SK-N-SH (cell line): Measurements from ENCODE around the gene HSPB7. TPM values are rescaled to one million over a fixed set of nuclear protein-coding genes. Genes with fewer than 3 reads are reported as not detected.

Experiments
- CTCF ChIA-PET: fragments of 300-600, 350-600 bp; formaldehyde crosslinking; extraction: SDS; loops from one replicate; lab custom pipeline; 2021; lab: Yijun Ruan, JAX
- POLR2A ChIA-PET: fragments of 350-600 bp; sonication (Branson Sonifier 250); formaldehyde crosslinking; extraction: SDS; loops from one replicate; lab custom pipeline; 2020; ENCODE audit warnings: antibody characterized with exemption, inconsistent platforms; lab: Yijun Ruan, JAX
- DNase-seq: peaks from one replicate; pipeline ENCODE4 v3.0.0; 2012
- H2AFZ ChIP-seq: fragments of 200-600 bp; sonication (generic); 2 replicates; pipeline ENCODE4 v1.8.1; 2016; ENCODE audit warnings: antibody characterized with exemption, mild to moderate bottlenecking, low read depth
- H3F3A ChIP-seq: fragments of 200-600 bp; sonication (generic); replicated peaks from 2 replicates; pipeline ENCODE3; 2016; ENCODE audit warnings: antibody characterized with exemption, mild to moderate bottlenecking; ENCODE audit not compliant: insufficient read depth
- H3K27ac ChIP-seq, 2 experiments: fragments of 200-500 bp in 1 of 2; fragments of 200-600 bp in 1 of 2; sonication (Bioruptor generic) in 1 of 2; sonication (generic), shearing (Covaris generic) in 1 of 2; 2 replicates each; pipeline versions ENCODE4 v1.5.1 to v1.6.1; 2014 to 2016; ENCODE audit warnings: low read depth in 2 of 2, inconsistent platforms in 1 of 2, low read length in 1 of 2, mild to moderate bottlenecking in 1 of 2, mixed read lengths in 1 of 2
- H3K27me3 ChIP-seq: fragments of 200-600 bp; sonication (generic), shearing (Covaris generic); 2 replicates; pipeline ENCODE4 v1.6.1; 2016; ENCODE audit warnings: mixed run types; ENCODE audit not compliant: insufficient read depth
- H3K36me3 ChIP-seq, 2 experiments: fragments of 200-500 bp in 1 of 2; fragments of 200-600 bp in 1 of 2; sonication (Bioruptor generic) in 1 of 2; sonication (generic) in 1 of 2; replicated peaks in 1 of 2; 2 replicates each; pipeline versions ENCODE3 to v1.5.1; 2014 to 2016; ENCODE audit warnings: low read length in 1 of 2, mild to moderate bottlenecking in 1 of 2; ENCODE audit not compliant: insufficient read depth in 2 of 2, control insufficient read depth in 1 of 2
- H3K4me1 ChIP-seq, 2 experiments: fragments of 200-500 bp in 1 of 2; fragments of 200-600 bp in 1 of 2; sonication (Bioruptor generic) in 1 of 2; sonication (generic), shearing (Covaris generic) in 1 of 2; 2 replicates each; pipeline versions ENCODE4 v1.5.1 to v1.6.1; 2014 to 2016; ENCODE audit warnings: low read depth in 1 of 2, low read length in 1 of 2, mixed run types in 1 of 2; ENCODE audit not compliant: insufficient read depth in 2 of 2, control insufficient read depth in 1 of 2
- H3K4me2 ChIP-seq: fragments of 200-600 bp; sonication (generic), shearing (Covaris generic); 2 replicates; pipeline ENCODE4 v1.6.1; 2017; ENCODE audit warnings: mixed run types
- H3K4me3 ChIP-seq, 2 experiments: fragments of 200-500 bp in 1 of 2; fragments of 200-600 bp in 1 of 2; sonication (Bioruptor generic) in 1 of 2; sonication (generic), shearing (Covaris generic) in 1 of 2; 2 replicates each; pipeline versions ENCODE4 v1.5.1 to v1.8.1; 2014 to 2016; ENCODE audit warnings: low read depth in 2 of 2, inconsistent platforms in 1 of 2, low read length in 1 of 2, mild to moderate bottlenecking in 1 of 2, mixed read lengths in 1 of 2, moderate library complexity in 1 of 2
- H3K79me2 ChIP-seq: fragments of 200-600 bp; sonication (generic); 2 replicates; pipeline ENCODE4 v1.8.1; 2017; ENCODE audit warnings: mild to moderate bottlenecking; ENCODE audit not compliant: insufficient read depth
- H3K9ac ChIP-seq: fragments of 200-600 bp; sonication (generic); 2 replicates; pipeline ENCODE4 v1.6.1; 2017; ENCODE audit warnings: mixed run types
- H3K9me2 ChIP-seq: fragments of 200-600 bp; sonication (generic); 2 replicates; pipeline ENCODE4 v1.6.1; 2017; ENCODE audit warnings: mixed run types
- H3K9me3 ChIP-seq: fragments of 200-600 bp; sonication (generic); 2 replicates; pipeline ENCODE4 v1.6.1; 2017; ENCODE audit warnings: mixed run types, mild to moderate bottlenecking, moderate library complexity
- H4K20me1 ChIP-seq: fragments of 200-600 bp; sonication (generic); 2 replicates; pipeline ENCODE4 v1.6.1; 2017; ENCODE audit warnings: mild to moderate bottlenecking, mixed run types; ENCODE audit not compliant: insufficient read depth
- CHD2 ChIP-seq: fragments of 150-350 bp; IDR thresholded peaks from 2 replicates; pipeline ENCODE4 v1.6.1; 2018; ENCODE audit warnings: low read length; ENCODE audit not compliant: partially characterized antibody
- ELF1 ChIP-seq: IDR thresholded peaks from 2 replicates; pipeline ENCODE4 v1.4.0; 2012
- EP300 ChIP-seq, 2 experiments: IDR thresholded peaks; 2 replicates each; pipeline versions ENCODE4 v1.4.0 to v1.6.1; 2012; ENCODE audit warnings: borderline replicate concordance in 1 of 2, low read depth in 1 of 2, low read length in 1 of 2
- EZH2phosphoT487 ChIP-seq: fragments of 200-600 bp; sonication (generic); IDR thresholded peaks from 2 replicates; pipeline ENCODE4 v1.6.1; 2017; ENCODE audit warnings: low read depth, mixed run types, mild to moderate bottlenecking, antibody characterized with exemption, moderate library complexity, borderline replicate concordance
- FOSL2 ChIP-seq: IDR thresholded peaks from 2 replicates; pipeline ENCODE4 v1.4.0; 2012; ENCODE audit warnings: low read depth, mild to moderate bottlenecking, moderate library complexity, borderline replicate concordance
- FOXJ3 ChIP-seq: sonication (generic); formaldehyde crosslinking; IDR thresholded peaks from 2 replicates; pipeline ENCODE4 v1.5.1; 2020; ENCODE audit warnings: mild to moderate bottlenecking, missing genetic modification reagents
- FOXM1 ChIP-seq: IDR thresholded peaks from 2 replicates; pipeline ENCODE4 v1.4.0; 2012; ENCODE audit warnings: low read depth, mild to moderate bottlenecking
- GATA2 ChIP-seq: sonication (generic); formaldehyde crosslinking; IDR thresholded peaks from 2 replicates; pipeline ENCODE4 v1.5.0; 2020; ENCODE audit warnings: mild to moderate bottlenecking, missing genetic modification reagents
- MEF2A ChIP-seq: IDR thresholded peaks from 2 replicates; pipeline ENCODE4 v1.4.0; 2012; ENCODE audit warnings: low read depth, borderline replicate concordance
- MXI1 ChIP-seq: IDR thresholded peaks from 2 replicates; pipeline ENCODE4 v1.6.1; 2012; ENCODE audit warnings: mild to moderate bottlenecking, low read depth, low read length, improper control_type of control experiment
- NFIC ChIP-seq: IDR thresholded peaks from 2 replicates; pipeline ENCODE4 v1.4.0; 2012; ENCODE audit warnings: borderline replicate concordance
- NRF1 ChIP-seq: IDR thresholded peaks from 2 replicates; pipeline ENCODE4 v1.6.1; 2012; ENCODE audit warnings: low read depth, mild to moderate bottlenecking, low read length
- RAD21 ChIP-seq: IDR thresholded peaks from 2 replicates; pipeline ENCODE4 v1.6.1; 2012; ENCODE audit warnings: mild to moderate bottlenecking, low read length
- RXRA ChIP-seq: IDR thresholded peaks from 2 replicates; pipeline ENCODE4 v1.4.0; 2012; ENCODE audit warnings: low read depth, mild to moderate bottlenecking, borderline replicate concordance
- SIN3A ChIP-seq: IDR thresholded peaks from 2 replicates; pipeline ENCODE4 v1.6.1; 2012; ENCODE audit warnings: low read depth, mild to moderate bottlenecking, low read length, moderate library complexity, borderline replicate concordance
- SMC3 ChIP-seq: IDR thresholded peaks from 2 replicates; pipeline ENCODE4 v1.6.1; 2012; ENCODE audit warnings: low read depth, low read length, improper control_type of control experiment
- TAF1 ChIP-seq: IDR thresholded peaks from 2 replicates; pipeline ENCODE4 v1.6.1; 2012; ENCODE audit warnings: low read depth, mild to moderate bottlenecking, low read length, moderate library complexity, borderline replicate concordance
- TCF12 ChIP-seq: IDR thresholded peaks from 2 replicates; pipeline ENCODE4 v1.4.0; 2012
- WGBS: methylation state at CpG from one replicate; pipeline ENCODE4 v1.1.6; 2017; ENCODE audit warnings: low lambda C conversion rate; 5-methylcytosine and 5-hydroxymethylcytosine counted together
- polyA plus RNA-seq, 3 experiments: library from polyadenylated mRNA; depleted of rRNA; stranded (reverse); fragments of >200 nt; gene quantifications; 2 replicates each; pipeline ENCODE4 v1.2.3, GENCODE V29; 2012
- TF ChIP-seq, protein P1 (sequence below): IDR thresholded peaks from 2 replicates; pipeline ENCODE4 v1.6.1; 2012; ENCODE audit warnings: mild to moderate bottlenecking, low read depth, low read length, moderate library complexity
- TF ChIP-seq, protein P2 (sequence below): IDR thresholded peaks from 2 replicates; pipeline ENCODE4; 2012
- TF ChIP-seq, protein P3 (sequence below): IDR thresholded peaks from 2 replicates; pipeline ENCODE4 v1.4.0; 2012; ENCODE audit warnings: low read depth
- TF ChIP-seq, protein P4 (sequence below): fragments of 150-350 bp; IDR thresholded peaks from 2 replicates; pipeline ENCODE4 v1.6.1; 2016; ENCODE audit warnings: mild to moderate bottlenecking, low read depth, low read length

Gene HSPB7
- polyA plus RNA-seq, 1 of the 3 experiments (the other 2 are of a cell fraction), result 0.05 TPM

DNA sequence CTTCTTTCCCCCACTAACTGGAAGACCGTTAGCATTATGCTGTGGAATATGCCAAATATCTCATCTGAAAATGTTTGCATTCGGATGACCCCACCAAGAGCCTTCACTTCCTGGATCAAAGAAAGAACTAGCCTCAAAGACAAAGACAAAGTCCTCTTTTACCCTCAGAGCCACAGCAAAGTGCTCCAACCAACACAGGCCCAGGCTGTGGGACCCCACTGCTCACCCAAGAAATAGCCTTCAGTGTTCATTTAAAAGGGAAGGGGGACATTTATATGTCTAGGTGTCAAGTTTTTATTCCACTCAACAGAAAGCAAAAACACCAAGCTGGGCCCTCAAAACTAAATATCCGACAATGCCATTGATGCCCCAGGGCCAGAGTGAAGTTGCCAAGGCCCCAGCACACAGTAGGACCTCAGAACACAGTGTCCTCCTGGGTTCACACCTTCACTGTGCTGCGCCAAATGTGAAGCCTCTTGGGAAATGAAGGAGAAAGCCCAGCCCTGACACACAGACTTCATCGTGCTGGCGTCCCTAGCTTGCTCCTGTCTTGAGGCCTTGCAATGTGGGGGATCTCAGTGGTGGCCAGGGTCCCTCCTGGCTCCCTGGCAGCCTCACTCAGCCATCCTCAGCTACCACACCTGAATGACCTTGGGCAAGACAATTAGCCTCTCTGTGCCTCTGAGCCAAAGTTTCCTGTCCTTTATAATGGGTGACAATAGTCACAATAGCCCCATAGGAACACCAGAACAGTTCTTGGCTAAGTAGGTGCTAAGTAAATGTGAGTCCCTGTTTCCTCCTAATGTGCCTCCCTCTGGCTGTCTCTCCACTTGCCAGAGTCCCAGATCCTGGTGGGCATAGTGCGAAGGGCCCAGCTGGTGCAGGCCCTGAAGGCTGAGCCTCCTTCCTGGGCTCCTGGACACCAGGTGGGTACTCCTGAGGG, 37.0 kb upstream of the HSPB7 start:
- CTCF ChIA-PET, result interaction anchor here (0.6 to 4.6 kb wide), 20 partner anchors 8 to 263 kb away, joined by 3 to 58 read pairs (median 7); partner anchors contain the start of genes FAM131C and HSPB7
- H3F3A ChIP-seq, result no peaks in the 10 kb centered on the region

DNA sequence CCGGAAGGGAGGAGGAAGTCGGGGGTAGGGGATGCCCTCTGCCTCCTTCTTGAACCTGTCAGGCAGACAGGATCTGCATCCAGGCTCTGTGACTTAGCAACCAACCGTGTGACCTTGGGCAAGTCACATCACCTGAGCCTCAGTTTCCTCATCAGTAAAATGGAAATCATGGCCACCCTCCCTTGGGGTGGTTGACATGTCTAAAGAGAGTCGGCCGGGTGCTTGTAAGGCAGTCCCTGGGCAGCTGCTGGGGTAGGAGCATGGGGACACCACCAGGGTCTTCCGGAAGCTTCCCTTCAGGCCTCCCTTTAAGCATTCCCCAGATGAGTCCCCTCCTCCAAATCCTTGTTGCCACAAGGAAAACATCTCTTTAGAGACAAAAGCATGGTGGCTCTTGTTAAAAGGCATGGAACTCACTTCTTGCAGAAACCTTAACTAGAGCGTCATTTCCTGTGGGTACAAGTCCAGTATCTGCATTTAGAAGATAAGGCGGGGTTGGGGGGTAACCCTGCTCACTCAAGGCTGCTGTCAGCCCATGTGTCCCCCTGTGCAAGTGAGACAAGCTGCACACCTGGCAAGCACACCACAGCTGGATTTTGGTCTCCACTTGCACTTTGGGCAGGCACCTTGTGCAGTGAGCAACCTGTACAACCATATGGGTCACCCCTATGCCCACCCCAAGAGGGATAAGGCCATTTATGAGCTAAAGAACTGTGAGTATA, 36.1 kb upstream of the HSPB7 start:
- no peaks in the 10 kb centered on the region for H4K20me1 ChIP-seq
- ChIA-PET CTCF (interaction anchor here (1.0 to 4.6 kb wide), 10 partner anchors 9 to 262 kb away, joined by 3 to 58 read pairs (median 8); partner anchors contain the start of genes FAM131C and HSPB7), POLR2A (no interaction called here)
- no peaks in the 10 kb centered on the region for H3F3A ChIP-seq
- H3K27ac ChIP-seq, result no peak overlapping the region
- no peak overlapping the region for H3K9ac ChIP-seq
- H3K79me2 ChIP-seq, result no peaks in the 10 kb centered on the region
- H3K36me3 ChIP-seq, result no peaks in the 10 kb centered on the region
- no peaks in the 10 kb centered on the region; a peak in 1 of 4 replicates for H3K4me1 ChIP-seq
- H2AFZ ChIP-seq, result no peak overlapping the region
- 80% methylated on average over 3 of the region's 8 CpGs for WGBS
- H3K9me3 ChIP-seq, result no peaks in the 10 kb centered on the region
- no peak overlapping the region for H3K4me3 ChIP-seq
- no peak overlapping the region for H3K4me2 ChIP-seq
- no peak for DNase-seq
- no peaks in the 10 kb centered on the region for H3K27me3 ChIP-seq
- no peaks in the 10 kb centered on the region for H3K9me2 ChIP-seq
- TF ChIP-seq EP300 (IDR thresholded peaks at IDR 0.05; ENCODE audit: borderline replicate concordance in 1 of 2, low read depth in 1 of 2, low read length in 1 of 2) (no peak), ELF1 (no peak), TAF1 (no peak), MEF2A (no peak), RAD21 (no peak), SMC3 (no peak), MXI1 (no peak), FOXJ3 (CRISPR knock-in tag) (no peak), RXRA (no peak)
- TF ChIP-seq, protein P1, sequence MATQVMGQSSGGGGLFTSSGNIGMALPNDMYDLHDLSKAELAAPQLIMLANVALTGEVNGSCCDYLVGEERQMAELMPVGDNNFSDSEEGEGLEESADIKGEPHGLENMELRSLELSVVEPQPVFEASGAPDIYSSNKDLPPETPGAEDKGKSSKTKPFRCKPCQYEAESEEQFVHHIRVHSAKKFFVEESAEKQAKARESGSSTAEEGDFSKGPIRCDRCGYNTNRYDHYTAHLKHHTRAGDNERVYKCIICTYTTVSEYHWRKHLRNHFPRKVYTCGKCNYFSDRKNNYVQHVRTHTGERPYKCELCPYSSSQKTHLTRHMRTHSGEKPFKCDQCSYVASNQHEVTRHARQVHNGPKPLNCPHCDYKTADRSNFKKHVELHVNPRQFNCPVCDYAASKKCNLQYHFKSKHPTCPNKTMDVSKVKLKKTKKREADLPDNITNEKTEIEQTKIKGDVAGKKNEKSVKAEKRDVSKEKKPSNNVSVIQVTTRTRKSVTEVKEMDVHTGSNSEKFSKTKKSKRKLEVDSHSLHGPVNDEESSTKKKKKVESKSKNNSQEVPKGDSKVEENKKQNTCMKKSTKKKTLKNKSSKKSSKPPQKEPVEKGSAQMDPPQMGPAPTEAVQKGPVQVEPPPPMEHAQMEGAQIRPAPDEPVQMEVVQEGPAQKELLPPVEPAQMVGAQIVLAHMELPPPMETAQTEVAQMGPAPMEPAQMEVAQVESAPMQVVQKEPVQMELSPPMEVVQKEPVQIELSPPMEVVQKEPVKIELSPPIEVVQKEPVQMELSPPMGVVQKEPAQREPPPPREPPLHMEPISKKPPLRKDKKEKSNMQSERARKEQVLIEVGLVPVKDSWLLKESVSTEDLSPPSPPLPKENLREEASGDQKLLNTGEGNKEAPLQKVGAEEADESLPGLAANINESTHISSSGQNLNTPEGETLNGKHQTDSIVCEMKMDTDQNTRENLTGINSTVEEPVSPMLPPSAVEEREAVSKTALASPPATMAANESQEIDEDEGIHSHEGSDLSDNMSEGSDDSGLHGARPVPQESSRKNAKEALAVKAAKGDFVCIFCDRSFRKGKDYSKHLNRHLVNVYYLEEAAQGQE, result no peak
- TF ChIP-seq, protein P2, sequence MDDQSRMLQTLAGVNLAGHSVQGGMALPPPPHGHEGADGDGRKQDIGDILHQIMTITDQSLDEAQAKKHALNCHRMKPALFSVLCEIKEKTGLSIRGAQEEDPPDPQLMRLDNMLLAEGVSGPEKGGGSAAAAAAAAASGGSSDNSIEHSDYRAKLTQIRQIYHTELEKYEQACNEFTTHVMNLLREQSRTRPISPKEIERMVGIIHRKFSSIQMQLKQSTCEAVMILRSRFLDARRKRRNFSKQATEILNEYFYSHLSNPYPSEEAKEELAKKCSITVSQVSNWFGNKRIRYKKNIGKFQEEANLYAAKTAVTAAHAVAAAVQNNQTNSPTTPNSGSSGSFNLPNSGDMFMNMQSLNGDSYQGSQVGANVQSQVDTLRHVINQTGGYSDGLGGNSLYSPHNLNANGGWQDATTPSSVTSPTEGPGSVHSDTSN, result no peak
- TF ChIP-seq, protein P3, sequence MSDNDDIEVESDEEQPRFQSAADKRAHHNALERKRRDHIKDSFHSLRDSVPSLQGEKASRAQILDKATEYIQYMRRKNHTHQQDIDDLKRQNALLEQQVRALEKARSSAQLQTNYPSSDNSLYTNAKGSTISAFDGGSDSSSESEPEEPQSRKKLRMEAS, result no peak

More for the DNA sequence above, 37.0 kb upstream of the HSPB7 start:
- DNase-seq, result no peak
- TF ChIP-seq SMC3 (no peak), RXRA (no peak), NRF1 (no peak), SIN3A (no peak), RAD21 (no peak), ELF1 (no peak), GATA2 (CRISPR knock-in tag) (no peak), NFIC (no peak), TAF1 (no peak), FOSL2 (no peak), CHD2 (no peak), MEF2A (no peak), EZH2phosphoT487 (no peak), FOXM1 (no peak), TCF12 (no peak)
- TF ChIP-seq, protein P4, sequence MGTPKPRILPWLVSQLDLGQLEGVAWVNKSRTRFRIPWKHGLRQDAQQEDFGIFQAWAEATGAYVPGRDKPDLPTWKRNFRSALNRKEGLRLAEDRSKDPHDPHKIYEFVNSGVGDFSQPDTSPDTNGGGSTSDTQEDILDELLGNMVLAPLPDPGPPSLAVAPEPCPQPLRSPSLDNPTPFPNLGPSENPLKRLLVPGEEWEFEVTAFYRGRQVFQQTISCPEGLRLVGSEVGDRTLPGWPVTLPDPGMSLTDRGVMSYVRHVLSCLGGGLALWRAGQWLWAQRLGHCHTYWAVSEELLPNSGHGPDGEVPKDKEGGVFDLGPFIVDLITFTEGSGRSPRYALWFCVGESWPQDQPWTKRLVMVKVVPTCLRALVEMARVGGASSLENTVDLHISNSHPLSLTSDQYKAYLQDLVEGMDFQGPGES, result no peak
- no peaks in the 10 kb centered on the region for H3K36me3 ChIP-seq
- no peak overlapping the region for H2AFZ ChIP-seq
- H3K9ac ChIP-seq, result no peak overlapping the region
- no peaks in the 10 kb centered on the region; a peak in 1 of 4 replicates for H3K4me1 ChIP-seq
- H3K4me3 ChIP-seq, result no peak overlapping the region
- H4K20me1 ChIP-seq, result no peaks in the 10 kb centered on the region
- no peaks in the 10 kb centered on the region for H3K79me2 ChIP-seq
- no peaks in the 10 kb centered on the region for H3K27me3 ChIP-seq
- H3K4me2 ChIP-seq, result no peak overlapping the region
- 79% methylated on average over 7 of the region's 7 CpGs for WGBS
- POLR2A ChIA-PET, result no interaction called here
- no peaks in the 10 kb centered on the region for H3K9me3 ChIP-seq
- no peaks in the 10 kb centered on the region for H3K9me2 ChIP-seq
- H3K27ac ChIP-seq, result no peak overlapping the region
